GM23338 (cell line): Measurements from ENCODE around the gene ZNFX1. TPM values are rescaled to one million over a fixed set of nuclear protein-coding genes. Genes with fewer than 3 reads are reported as not detected.

Experiments used
- ATAC-seq: fragments of 200-7000 bp; cut with Tn5 transposase; 3 replicates; pipeline ENCODE4 v1.9.1; 2020
- DNase-seq: peaks from one replicate; pipeline ENCODE4 v3.0.0-alpha.2; 2015; ENCODE audit warnings: low spot score
- H2AFZ ChIP-seq: fragments of 200-600 bp; sonication (generic); 2 replicates; pipeline ENCODE4 v1.8.0; 2016; ENCODE audit warnings: antibody characterized with exemption, mild to moderate bottlenecking, moderate library complexity
- H3F3A ChIP-seq: fragments of 200-600 bp; sonication (generic); replicated peaks from 2 replicates; pipeline ENCODE4 v1.8.0; 2017; ENCODE audit warnings: antibody characterized with exemption, mixed run types, low read depth
- H3K27ac ChIP-seq: fragments of 200-600 bp; sonication (generic); 2 replicates; pipeline ENCODE4 v1.6.1; 2016; ENCODE audit warnings: low read depth
- H3K27me3 ChIP-seq: fragments of 200-600 bp; sonication (generic); 2 replicates; pipeline ENCODE4 v1.8.0; 2016; ENCODE audit warnings: mild to moderate bottlenecking, mixed run types, moderate library complexity; ENCODE audit not compliant: insufficient read depth
- H3K36me3 ChIP-seq: fragments of 200-600 bp; sonication (generic); 2 replicates; pipeline ENCODE4 v1.8.0; 2016; ENCODE audit warnings: mild to moderate bottlenecking; ENCODE audit not compliant: insufficient read depth
- H3K4me1 ChIP-seq: fragments of 200-600 bp; sonication (generic); 2 replicates; pipeline ENCODE4 v1.8.0; 2016; ENCODE audit warnings: mild to moderate bottlenecking, moderate library complexity; ENCODE audit not compliant: insufficient read depth
- H3K4me2 ChIP-seq: fragments of 200-600 bp; sonication (generic); 2 replicates; pipeline ENCODE4 v1.7.1; 2017; ENCODE audit warnings: mixed run types
- H3K4me3 ChIP-seq: fragments of 200-600 bp; sonication (generic); 2 replicates; pipeline ENCODE4 v1.6.1; 2016; ENCODE audit warnings: mixed run types
- H3K79me2 ChIP-seq: fragments of 200-600 bp; sonication (generic); replicated peaks from 2 replicates; pipeline ENCODE4 v1.8.0; 2017; ENCODE audit warnings: mild to moderate bottlenecking; ENCODE audit not compliant: insufficient read depth
- H3K9me2 ChIP-seq: fragments of 200-600 bp; sonication (generic); 2 replicates; pipeline ENCODE4 v1.8.0; 2017; ENCODE audit not compliant: insufficient read depth
- H4K20me1 ChIP-seq: fragments of 200-600 bp; sonication (generic); replicated peaks from 2 replicates; pipeline ENCODE4 v1.8.0; 2017; ENCODE audit warnings: mild to moderate bottlenecking; ENCODE audit not compliant: insufficient read depth
- H3K27ac Mint-ChIP-seq: 2 replicates; pipeline ENCODE4 v1.8.0; 2020; ENCODE audit warnings: inconsistent platforms, mild to moderate bottlenecking, moderate library complexity, mixed read lengths
- H3K27me3 Mint-ChIP-seq: 3 replicates; pipeline ENCODE4 v1.8.0; 2022; ENCODE audit warnings: low read depth, mild to moderate bottlenecking, moderate library complexity, mixed read lengths, inconsistent platforms; ENCODE audit not compliant: insufficient read depth, poor library complexity
- H3K36me3 Mint-ChIP-seq: 3 replicates; pipeline ENCODE4 v1.8.0; 2021; ENCODE audit warnings: low read depth, mild to moderate bottlenecking, inconsistent platforms, moderate library complexity, mixed read lengths
- H3K4me1 Mint-ChIP-seq: 3 replicates; pipeline ENCODE4 v1.8.0; 2020; ENCODE audit warnings: mild to moderate bottlenecking, inconsistent platforms, mixed read lengths
- H3K4me3 Mint-ChIP-seq: 3 replicates; pipeline ENCODE4 v1.8.0; 2021; ENCODE audit warnings: moderate library complexity, mild to moderate bottlenecking, inconsistent platforms, mixed read lengths
- H3K9me3 Mint-ChIP-seq: 3 replicates; pipeline ENCODE4 v1.8.0; 2020; ENCODE audit warnings: moderate library complexity, mild to moderate bottlenecking, inconsistent platforms, mixed read lengths
- CREB1 ChIP-seq: fragments of 250-450 bp; sonication (Bioruptor Pico); IDR thresholded peaks from 2 replicates; pipeline ENCODE4 v1.5.0; 2020; ENCODE audit warnings: low read depth, mild to moderate bottlenecking, moderate library complexity
- CTCF ChIP-seq, 2 experiments: fragments of 200-600 bp in 1 of 2; sonication (generic) in 1 of 2; conservative IDR thresholded peaks; 2 replicates each; pipeline versions ENCODE4 v1.5.1 to v1.6.1; 2016 to 2017; ENCODE audit warnings: antibody characterized with exemption in 2 of 2, low read depth in 2 of 2, mild to moderate bottlenecking in 2 of 2, moderate library complexity in 1 of 2
- ETS1 ChIP-seq: IDR thresholded peaks from 2 replicates; pipeline ENCODE4 v1.6.1; 2016; ENCODE audit warnings: antibody characterized with exemption
- EZH2 ChIP-seq: fragments of 200-600 bp; sonication (generic); IDR thresholded peaks from one replicate; pipeline ENCODE4 v1.8.0; 2017; ENCODE audit warnings: antibody characterized with exemption, mild to moderate bottlenecking, low read depth; ENCODE audit not compliant: unreplicated experiment
- EZH2phosphoT487 ChIP-seq: fragments of 200-600 bp; sonication (generic); IDR thresholded peaks from one replicate; pipeline ENCODE4 v1.8.1; 2018; ENCODE audit warnings: antibody characterized with exemption; ENCODE audit not compliant: unreplicated experiment
- JUNB ChIP-seq: IDR thresholded peaks from one replicate; pipeline ENCODE4 v1.6.1; 2016; ENCODE audit warnings: antibody characterized with exemption; ENCODE audit not compliant: unreplicated experiment
- NANOG ChIP-seq: IDR thresholded peaks from 2 replicates; pipeline ENCODE4 v1.6.1; 2016; ENCODE audit warnings: antibody characterized with exemption, borderline replicate concordance
- POLR2AphosphoS5 ChIP-seq: IDR thresholded peaks from 2 replicates; pipeline ENCODE4 v1.6.1; 2016; ENCODE audit warnings: antibody characterized with exemption, low read depth
- REST ChIP-seq: IDR thresholded peaks from one replicate; pipeline ENCODE4 v1.6.1; 2018; ENCODE audit warnings: antibody characterized with exemption; ENCODE audit not compliant: unreplicated experiment
- STAT1 ChIP-seq: IDR thresholded peaks from one replicate; pipeline ENCODE4 v1.6.1; 2016; ENCODE audit warnings: antibody characterized with exemption; ENCODE audit not compliant: unreplicated experiment
- ZNF114 ChIP-seq: fragments of 250-450 bp; sonication (Bioruptor Pico); IDR thresholded peaks from 2 replicates; pipeline ENCODE4 v1.5.0; 2020; ENCODE audit warnings: mild to moderate bottlenecking, moderate library complexity
- ZNF331 ChIP-seq: fragments of 250-450 bp; sonication (Bioruptor Pico); IDR thresholded peaks from 2 replicates; pipeline ENCODE4 v1.5.0; 2020; ENCODE audit warnings: low read depth, mild to moderate bottlenecking, moderate library complexity
- ZNF462 ChIP-seq: fragments of 250-450 bp; sonication (Bioruptor Pico); IDR thresholded peaks from 2 replicates; pipeline ENCODE4 v1.5.0; 2020; ENCODE audit warnings: mild to moderate bottlenecking, moderate library complexity
- polyA plus RNA-seq: library from polyadenylated mRNA; unstranded; fragments of >200 nt; fragmentation: Nextera tagmentation; extraction: Ambion mirVana; gene quantifications from 2 replicates; pipeline ENCODE4 v1.2.1, GENCODE V29; 2016
- total RNA-seq: library from RNA; depleted of rRNA; stranded (reverse); fragments of >200 nt; shearing (Covaris generic); gene quantifications from 2 replicates; pipeline ENCODE4 v1.2.3, GENCODE V29; 2014

Gene ZNFX1
- total and polyA plus RNA-seq, 2 experiments from 2014 or later, result 6.1 to 12.1 TPM

GRCh38 chr20:49316704-49317103 lies 38.8 kb upstream of the ZNFX1 start:
- H2AFZ ChIP-seq, result no peak overlapping the region
- no peak overlapping the region for H3K4me2 ChIP-seq
- no peak overlapping the region for H3K4me3 ChIP-seq
- peaks cover 54% of the 10 kb centered on the region for H3K27me3 ChIP-seq
- H3K36me3 Mint-ChIP-seq, result no peaks in the 10 kb centered on the region; the same call in 2 of the 3 replicates
- H3K36me3 ChIP-seq, result no peaks in the 10 kb centered on the region; the same call in 1 of the 2 replicates
- H3K79me2 ChIP-seq, result no peaks in the 10 kb centered on the region
- peaks cover 51% of the 10 kb centered on the region for H3K27me3 Mint-ChIP-seq
- peaks cover 16% of the 10 kb centered on the region for H3K4me1 Mint-ChIP-seq
- ATAC-seq (no peak), DNase-seq (no peak)
- H4K20me1 ChIP-seq, result no peaks in the 10 kb centered on the region; the same call in 1 of the 2 replicates
- peaks cover 10% of the 10 kb centered on the region; the same call in 1 of the 2 replicates for H3K4me1 ChIP-seq
- peaks cover 2% of the 10 kb centered on the region; the same call in 2 of the 3 replicates for H3K9me3 Mint-ChIP-seq
- H3K4me3 Mint-ChIP-seq, result no peak overlapping the region
- no peaks in the 10 kb centered on the region for H3F3A ChIP-seq
- H3K27ac ChIP-seq, result no peak overlapping the region
- no peak for TF ChIP-seq NANOG
- no peak for TF ChIP-seq CTCF (conservative IDR thresholded peaks at IDR 0.05; ENCODE audit: low read depth in 2 of 2)
- TF ChIP-seq EZH2phosphoT487, result no peak
- no peak for TF ChIP-seq ZNF114 (CRISPR knock-in tag)
- no peak for TF ChIP-seq POLR2AphosphoS5
- TF ChIP-seq ZNF462 (CRISPR knock-in tag), result no peak
- no peak for TF ChIP-seq CREB1
- no peak for TF ChIP-seq JUNB
- TF ChIP-seq ETS1, result no peak
- no peak for TF ChIP-seq ZNF331 (CRISPR knock-in tag)
- TF ChIP-seq EZH2, result no peak
- no peak for TF ChIP-seq REST
- no peak for TF ChIP-seq STAT1
- 0 out of 2 replicates have a peak, but pooled peaks cover 5% of the 10 kb centered on the region for H3K9me2 ChIP-seq
- no peak overlapping the region for H3K27ac Mint-ChIP-seq
